Nucleus accumbens (tissue), 56 donors: ENCODE results near the gene TRIM61.

Experiments used
- DNase-seq, 56 donors: peaks; one replicate each; lab custom pipeline; 2025; lab: John Stamatoyannopoulos, UW

The TRIM61 gene

GRCh38 chr4:164918956-164919355, 58.5 kb downstream of the TRIM61 start:
- DNase-seq: no peak
